Activated naive CD4-positive, alpha-beta T cell treated with Interleukin-2 at 50 U/mL for 16 hours (primary cell): ENCODE measurements around the gene TANGO2.

Source experiments
- DNase-seq: peaks from one replicate; pipeline ENCODE4 v3.0.0-alpha.2; 2020

TANGO2 gene

DNA sequence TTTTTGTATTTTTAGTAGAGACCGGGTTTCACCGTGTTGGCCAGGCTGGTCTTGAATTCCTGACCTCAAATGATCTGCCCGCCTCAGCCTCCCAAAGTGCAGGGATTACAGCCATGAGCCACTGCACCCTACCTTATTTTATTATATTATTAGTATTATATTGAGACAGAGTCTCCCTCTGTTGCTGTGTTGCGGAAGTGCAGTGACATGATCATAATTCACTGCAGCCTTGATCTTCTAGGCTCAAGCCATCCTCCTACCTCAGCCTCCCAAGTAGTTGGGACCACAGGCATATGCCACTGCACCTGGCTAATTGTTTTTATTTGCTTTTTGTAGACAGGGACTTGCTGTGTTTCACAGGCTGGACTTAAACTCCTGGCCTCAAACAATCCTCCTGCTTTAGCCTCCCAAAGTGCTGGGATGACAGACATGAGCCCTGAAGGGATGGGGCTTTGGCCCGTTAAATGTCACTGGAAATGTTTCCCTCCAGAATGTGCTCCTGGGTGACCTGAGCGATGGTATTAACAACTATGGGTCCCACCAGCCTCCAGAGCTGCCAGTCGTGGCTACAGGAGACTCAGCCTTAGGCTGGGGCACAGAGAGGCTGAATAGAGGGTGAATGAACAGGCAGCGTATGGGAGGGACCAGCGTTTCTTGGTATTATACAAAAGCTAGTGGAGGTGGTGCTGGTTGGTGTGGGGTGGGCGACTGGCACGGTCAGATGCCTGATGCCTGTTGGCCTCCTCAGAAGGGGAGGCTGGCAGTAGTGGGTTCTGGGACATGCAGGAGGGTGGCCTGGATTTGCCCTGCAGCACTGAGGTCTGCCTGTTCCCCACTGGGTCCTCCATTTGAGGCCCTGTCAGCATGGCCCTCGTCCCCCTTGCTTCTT is 7.3 kb downstream of the TANGO2 start:
- no peak for DNase-seq

- DNase-seq = no peak
These were observed 8.1 kb downstream of the TANGO2 start for GRCh38 chr22:20028855-20029549.

DNA sequence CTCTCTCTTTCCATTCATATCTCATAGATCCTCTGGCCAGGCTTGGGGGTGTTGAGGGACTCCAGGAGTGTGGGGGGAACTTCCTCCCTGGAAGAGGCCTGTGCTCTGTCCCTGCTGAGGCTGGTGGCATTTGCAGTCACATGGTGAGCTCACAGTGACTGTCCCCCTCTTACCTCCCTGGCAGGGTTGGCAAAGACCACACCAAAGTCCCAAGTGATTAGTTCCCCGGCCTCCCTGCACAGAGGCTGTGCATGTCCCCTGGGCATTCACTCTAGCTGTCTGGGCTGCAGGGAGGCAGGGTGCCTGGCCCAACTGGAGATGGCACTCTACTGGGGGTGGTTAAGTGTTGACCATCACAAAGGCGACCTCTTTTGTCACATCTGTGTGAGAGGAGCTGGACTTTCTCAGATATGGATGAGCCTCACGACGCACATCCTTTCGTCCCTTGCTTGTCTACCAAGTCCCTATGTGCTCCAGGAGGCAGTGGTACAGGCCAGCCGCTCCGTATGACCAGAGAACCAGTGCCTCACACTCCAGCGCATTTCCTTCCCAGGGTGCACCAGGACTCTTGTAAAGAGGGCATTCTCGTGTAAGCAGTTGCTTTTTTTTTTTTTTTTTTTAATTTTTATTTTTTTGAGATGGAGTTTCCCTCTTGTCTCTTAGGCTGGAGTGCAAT is 8.8 kb downstream of the TANGO2 start:
- DNase-seq = no peak

DNA sequence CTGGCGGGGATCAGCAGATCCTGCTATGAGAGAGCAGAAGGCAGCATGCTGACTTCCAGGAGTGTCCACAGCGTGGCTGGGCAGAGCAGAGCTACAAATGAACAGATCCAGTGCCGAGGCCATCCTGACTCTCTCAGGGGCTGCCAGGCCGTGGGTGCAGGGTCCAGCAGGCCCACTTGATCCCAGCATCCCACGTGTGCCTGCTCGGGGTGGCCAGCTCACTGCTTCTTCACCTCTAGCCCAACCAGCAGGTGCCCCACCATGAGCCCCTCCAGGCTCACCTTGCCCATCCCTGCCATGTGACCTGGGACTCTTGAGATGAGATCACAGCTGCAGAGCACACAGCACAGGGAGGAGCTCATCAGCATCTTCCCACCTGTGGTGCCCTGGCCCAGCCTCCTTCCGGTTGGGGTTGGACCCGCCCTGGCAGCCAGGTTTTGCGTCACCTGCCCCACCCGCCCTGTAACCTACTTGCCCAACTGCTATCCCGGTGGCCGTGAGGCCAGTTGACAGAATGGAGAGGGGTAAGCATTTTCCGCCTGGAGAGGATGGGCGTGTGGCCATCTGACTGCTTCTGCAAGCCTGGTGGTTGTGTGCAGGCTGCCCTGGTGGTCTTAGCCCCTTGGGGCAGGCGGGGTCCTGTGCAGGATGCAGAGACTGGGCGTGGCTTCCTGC is 11.0 kb downstream of the TANGO2 start:
- DNase-seq = peak; percentile 54

DNA sequence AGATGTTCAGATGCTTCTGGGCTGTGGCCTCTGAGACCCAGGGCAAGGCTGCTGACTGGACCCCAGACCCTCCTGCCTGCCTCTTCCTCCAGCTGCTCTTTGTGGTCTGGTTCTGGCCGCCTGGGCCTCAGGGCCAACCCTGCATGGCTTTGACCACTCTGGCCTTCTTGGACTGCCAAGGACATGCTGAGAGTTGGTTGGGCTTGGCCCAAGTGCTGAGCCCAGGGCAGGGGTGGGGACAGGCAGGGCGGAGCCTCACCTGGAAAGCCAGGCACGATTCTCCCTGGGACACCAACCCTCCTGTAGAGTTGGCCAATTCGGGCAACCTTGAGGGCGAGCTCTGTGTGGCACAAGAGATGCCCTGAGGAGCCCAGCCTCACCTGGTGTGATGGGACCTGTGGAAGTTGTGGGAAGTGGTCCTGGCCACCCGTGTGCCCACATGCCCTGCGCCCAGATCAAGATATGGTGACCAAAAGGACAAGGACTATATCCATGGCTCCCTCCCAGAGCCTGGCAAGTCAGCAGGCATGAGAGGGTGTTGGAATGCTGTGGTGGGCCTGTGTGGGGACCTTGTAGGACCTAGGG is 11.6 kb downstream of the TANGO2 start:
- no peak for DNase-seq

DNA sequence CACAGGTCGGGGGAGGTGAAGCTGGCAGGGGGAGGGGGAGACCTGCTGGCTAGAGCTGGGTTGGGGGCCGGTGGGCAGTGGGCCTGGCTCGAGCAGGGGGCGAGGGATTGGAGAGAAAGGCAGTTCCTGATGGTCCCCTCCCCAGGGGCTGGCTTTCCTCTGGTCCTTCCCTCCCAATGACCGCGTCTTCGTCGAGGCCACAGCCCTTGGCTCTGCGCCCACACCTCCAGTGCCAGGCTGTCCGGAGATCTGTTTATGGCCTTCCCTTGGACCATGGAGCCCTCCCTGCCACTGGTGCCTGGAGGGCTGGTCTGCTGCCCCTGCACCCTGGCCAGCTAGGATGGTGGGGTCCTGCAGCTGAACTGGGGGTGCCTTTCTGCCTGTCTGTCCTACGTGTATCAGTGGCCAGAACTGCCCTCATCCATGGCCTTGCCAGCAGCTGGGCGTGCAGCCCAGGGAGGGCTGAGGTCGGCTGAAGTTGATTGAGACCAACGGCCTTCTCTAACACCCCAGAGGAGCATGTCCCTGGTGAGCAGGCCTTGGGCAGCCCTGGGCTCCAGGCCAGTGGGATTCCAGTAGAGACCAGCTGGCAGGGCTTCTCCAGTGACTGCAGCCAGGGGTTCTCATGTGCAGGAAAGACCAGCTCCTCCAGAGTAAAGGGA is 12.3 kb downstream of the TANGO2 start:
- no peak for DNase-seq

GRCh38 chr22:20034143-20034542 is 13.2 kb downstream of the TANGO2 start:
- DNase-seq = no peak

- no peak for DNase-seq
These were observed 14.6 kb downstream of the TANGO2 start for GRCh38 chr22:20035375-20036083.

DNA sequence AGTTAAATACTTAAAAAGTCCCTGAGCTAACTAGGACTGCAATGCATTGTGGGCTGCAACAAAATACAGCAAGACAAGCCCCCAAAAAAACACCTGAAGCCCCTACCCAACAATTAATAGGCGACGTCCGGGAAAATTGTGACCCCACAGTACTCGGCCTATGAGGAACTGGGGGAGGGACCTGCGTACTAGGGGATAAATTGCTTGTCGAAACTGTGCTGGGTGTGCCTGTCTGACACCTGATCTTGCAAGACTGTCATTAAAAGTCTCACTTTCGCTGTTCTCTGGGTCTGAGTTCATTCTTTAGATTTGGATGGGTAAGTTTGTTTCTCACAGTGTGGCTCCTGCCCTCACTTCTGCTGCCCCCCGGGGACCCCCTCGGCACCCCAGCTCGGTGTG is 15.2 kb downstream of the TANGO2 start:
- no peak for DNase-seq

- no peak for DNase-seq
These were observed 15.9 kb downstream of the TANGO2 start for GRCh38 chr22:20036535-20037392.

- DNase-seq = no peak
These were observed 16.5 kb downstream of the TANGO2 start for GRCh38 chr22:20037419-20037818.

DNA sequence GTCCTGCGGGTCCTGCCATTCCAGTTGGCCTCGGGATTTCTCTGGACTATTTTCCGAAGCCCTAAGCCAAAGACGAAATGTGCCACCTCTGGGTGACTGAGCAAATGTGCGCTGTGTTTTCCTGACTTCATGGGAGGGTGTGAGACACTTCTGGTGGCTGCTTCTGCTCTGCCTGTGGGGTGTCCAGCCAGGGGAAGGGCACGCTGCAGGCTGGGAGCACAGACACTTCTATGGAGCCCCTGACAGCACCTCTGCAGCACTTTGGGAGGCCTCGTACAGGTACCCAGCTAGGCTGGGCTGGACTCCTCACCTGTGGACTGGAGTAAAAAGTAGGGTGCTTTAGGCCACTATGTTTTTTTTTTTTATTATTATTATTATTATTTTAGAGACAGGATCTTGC is 17.7 kb downstream of the TANGO2 start:
- DNase-seq = no peak

DNA sequence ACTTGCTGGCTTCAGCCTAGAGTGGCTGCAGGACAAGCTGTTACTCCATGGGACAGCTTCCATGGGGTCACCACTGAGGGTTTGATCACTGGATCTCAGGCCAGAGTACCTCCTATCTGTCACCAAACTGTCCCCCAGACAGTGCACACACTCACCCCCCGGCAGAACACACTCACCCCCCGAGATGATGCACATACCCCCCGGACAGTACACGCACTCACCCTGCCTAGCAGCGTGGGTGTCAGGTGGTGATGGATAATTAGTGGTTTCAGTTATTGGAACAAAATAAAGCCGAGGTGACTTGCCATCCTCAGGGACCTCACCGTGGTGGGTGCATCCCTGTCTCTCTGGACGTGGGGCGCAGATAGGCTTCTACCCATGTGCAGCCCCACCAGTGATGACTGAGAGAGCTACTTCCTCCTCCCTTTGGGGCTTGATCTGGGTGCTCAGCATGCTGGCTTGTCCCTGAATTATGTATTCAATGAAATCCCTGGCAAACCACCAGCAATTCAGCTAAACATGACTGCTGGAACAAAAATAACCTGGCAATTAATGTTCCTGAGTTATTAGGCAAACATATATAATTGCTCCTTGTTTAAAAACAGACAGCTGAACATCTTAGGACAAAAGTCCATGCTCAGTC is 18.9 kb downstream of the TANGO2 start:
- no peak for DNase-seq

DNA sequence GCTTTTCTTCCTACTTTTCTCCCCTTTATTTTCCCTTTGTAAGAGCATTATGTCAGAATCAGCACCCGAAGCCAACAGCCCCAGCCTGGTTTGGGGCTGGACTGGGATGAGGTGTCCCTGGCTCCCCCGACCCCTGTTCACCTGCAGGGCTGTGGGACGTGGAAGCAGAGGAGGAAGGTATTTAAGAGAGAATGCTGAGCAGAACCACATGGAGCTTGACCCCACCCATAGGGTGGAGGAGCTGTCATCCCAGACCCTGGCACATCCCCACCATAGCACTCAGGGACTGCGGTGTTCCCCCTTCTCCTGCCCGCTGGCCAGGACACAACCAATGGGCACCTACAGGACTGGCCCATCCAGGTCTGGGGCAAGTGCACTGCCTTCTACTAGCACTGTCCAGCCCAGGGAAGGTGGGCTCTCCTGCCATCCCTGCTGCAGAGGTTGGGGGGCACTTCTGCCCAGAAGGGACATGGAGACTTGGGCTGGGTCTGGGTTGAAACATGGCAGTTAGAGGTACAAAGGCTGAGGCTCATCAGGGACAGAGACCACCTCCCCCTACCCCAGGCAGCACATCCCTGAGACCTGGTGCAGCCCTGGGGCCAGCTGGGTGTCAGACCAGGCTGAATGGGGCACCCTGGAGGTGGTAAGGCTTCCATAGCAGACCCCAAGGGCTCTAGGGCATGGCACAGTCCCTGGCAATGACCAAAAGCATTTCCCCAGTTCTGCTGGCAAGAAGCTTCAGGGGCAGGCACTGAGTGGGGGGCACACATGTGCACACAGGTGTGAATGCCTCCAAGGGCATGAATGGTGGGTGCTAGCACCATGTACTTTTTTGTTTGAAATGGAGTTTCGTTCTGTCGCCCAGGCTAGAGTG is 19.7 kb downstream of the TANGO2 start:
- DNase-seq = no peak

GRCh38 chr22:20043057-20043996 is 22.4 kb downstream of the TANGO2 start:
- no peak for DNase-seq

DNA sequence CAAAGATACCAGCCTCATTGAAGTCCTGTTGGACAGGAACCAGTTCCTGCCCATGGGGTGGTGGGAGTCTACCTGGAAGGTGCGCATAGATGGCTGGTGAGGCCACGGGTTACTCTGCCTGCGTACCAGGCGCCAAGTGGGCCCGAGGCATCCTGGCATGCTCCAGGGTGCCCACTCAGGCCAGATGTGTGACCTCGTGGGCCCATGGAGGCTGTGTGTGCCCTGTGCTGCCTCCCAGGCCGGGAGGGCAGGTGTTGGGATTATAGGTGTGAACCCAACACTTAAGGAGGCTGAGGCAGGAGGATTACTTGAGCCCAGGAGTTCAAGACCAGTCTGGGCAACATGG is 23.1 kb downstream of the TANGO2 start:
- no peak for DNase-seq

DNA sequence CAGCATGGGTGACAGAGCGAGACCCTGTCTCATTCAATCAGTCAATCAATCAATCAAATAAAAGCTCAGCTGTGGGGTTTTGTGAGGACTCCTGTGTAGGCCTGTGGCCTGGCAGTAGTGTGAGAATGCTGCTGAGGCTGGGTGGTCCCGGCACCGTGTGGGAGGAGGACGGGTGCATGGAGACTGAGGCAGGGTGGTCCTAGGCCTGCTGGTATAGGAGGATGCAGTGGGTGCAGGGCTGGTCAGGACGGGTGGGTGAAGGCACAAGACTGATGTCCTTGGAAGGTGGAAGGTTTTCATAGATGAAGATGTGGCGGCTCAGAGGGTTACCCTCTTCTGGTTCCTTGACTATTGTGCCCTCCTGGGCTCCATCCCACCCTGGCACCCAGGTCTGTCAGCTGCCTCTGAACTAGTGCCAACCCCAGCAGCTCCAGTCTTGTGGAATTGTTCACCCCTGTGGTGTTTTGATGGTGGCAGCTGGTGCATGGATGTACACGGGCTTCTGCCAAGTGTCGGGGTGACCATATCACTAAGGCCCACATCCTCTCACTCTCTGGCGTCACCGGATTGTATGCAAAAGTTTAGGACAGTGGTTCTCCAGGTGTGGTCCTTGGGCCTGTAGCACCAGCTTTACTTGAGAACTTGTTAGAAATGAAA is 23.7 kb downstream of the TANGO2 start:
- DNase-seq = no peak
